K562 (cell line): ENCODE data around the gene HNF1B. TPM values are rescaled to one million over a fixed set of nuclear protein-coding genes. Genes with fewer than 3 reads are reported as not detected.

ENCODE experiments used
- ATAC-seq: fragments of 200-7000 bp; cut with Tn5 transposase; 3 replicates; pipeline ENCODE4 v1.9.1; 2020; ENCODE audit warnings: moderate library complexity
- BruUV-seq: library from RNA; stranded (reverse); fragments of 400-500 nt; replicated peaks from 2 replicates; lab custom pipeline; 2021; lab: Mats Ljungman, UMichigan
- CTCF ChIA-PET: fragments of 300-600 bp; formaldehyde crosslinking; extraction: SDS; loops from one replicate; lab custom pipeline; 2021; ENCODE audit warnings: low intra/inter-chr PET ratio; lab: Yijun Ruan, JAX
- POLR2A ChIA-PET: fragments of 300-600, 350-650 bp; sonication (Branson Sonifier 250); formaldehyde crosslinking; extraction: SDS; loops from one replicate; lab custom pipeline; 2021; ENCODE audit warnings: antibody characterized with exemption, inconsistent platforms; lab: Yijun Ruan, JAX
- DNase-seq, 4 experiments: peaks; one replicate each; pipeline versions ENCODE4 v3.0.0 to v3.0.0-alpha.2; 2011 to 2018; ENCODE audit warnings: low spot score in 3 of 4, mixed read lengths in 3 of 4; ENCODE audit errors: extremely low read depth in 1 of 4
- FAIRE-seq: peaks from 2 replicates; lab custom pipeline; 2011; peaks lifted over from hg19 to GRCh38; lab: Jason Lieb, UNC
- H2AFZ ChIP-seq: 2 replicates; pipeline ENCODE4 v1.6.0; 2011; ENCODE audit warnings: low read depth, low read length, control low read depth, inconsistent platforms
- H3K27ac ChIP-seq: fragments of 200-600 bp; 3 replicates; pipeline ENCODE4 v1.8.0; 2011; ENCODE audit warnings: low read depth, mild to moderate bottlenecking, control low read depth, inconsistent platforms, low read length, moderate library complexity, mixed read lengths; ENCODE audit errors: extremely low read depth
- H3K27me3 ChIP-seq, 2 experiments: fragments of 300-600 bp in 1 of 2; 2 replicates in 1 of 2; 3 replicates in 1 of 2; pipeline versions ENCODE4 v1.6.0 to v1.8.0; 2011; ENCODE audit warnings: inconsistent platforms in 2 of 2, low read length in 2 of 2, mild to moderate bottlenecking in 1 of 2, mixed read lengths in 1 of 2, moderate library complexity in 1 of 2; ENCODE audit not compliant: control insufficient read depth in 2 of 2, insufficient read depth in 2 of 2
- H3K36me3 ChIP-seq: fragments of 300-600 bp; 3 replicates; pipeline ENCODE4 v1.8.0; 2011; ENCODE audit warnings: mild to moderate bottlenecking, low read length, inconsistent platforms; ENCODE audit not compliant: control insufficient read depth, insufficient read depth
- H3K4me1 ChIP-seq, 2 experiments: fragments of 200-600 bp in 1 of 2; replicated peaks in 1 of 2; 2 replicates in 1 of 2; 3 replicates in 1 of 2; pipeline versions ENCODE4 v1.5.1 to v1.8.0; 2011; ENCODE audit warnings: inconsistent platforms in 2 of 2, low read length in 2 of 2, mild to moderate bottlenecking in 1 of 2, mixed read lengths in 1 of 2, moderate library complexity in 1 of 2; ENCODE audit not compliant: control insufficient read depth in 2 of 2, insufficient read depth in 2 of 2
- H3K4me2 ChIP-seq: 2 replicates; pipeline ENCODE4 v1.6.1; 2011; ENCODE audit warnings: low read length, control low read depth, inconsistent platforms, mixed read lengths; ENCODE audit not compliant: insufficient read depth
- H3K4me3 ChIP-seq: fragments of 200-600 bp; sonication (generic), shearing (Covaris generic); 2 replicates; pipeline ENCODE4 v1.5.1; 2016; ENCODE audit warnings: control low read depth, inconsistent platforms
- H3K79me2 ChIP-seq: fragments of 200-600 bp; 3 replicates; pipeline ENCODE4 v1.8.0; 2011; ENCODE audit warnings: low read length, inconsistent platforms; ENCODE audit not compliant: control insufficient read depth, insufficient read depth
- H3K9ac ChIP-seq, 2 experiments: 2 replicates each; pipeline versions ENCODE4 v1.6.0 to v1.6.1; 2011; ENCODE audit warnings: low read depth in 2 of 2, low read length in 2 of 2, control low read depth in 1 of 2, inconsistent platforms in 1 of 2, mild to moderate bottlenecking in 1 of 2, mixed read lengths in 1 of 2; ENCODE audit not compliant: insufficient read depth in 1 of 2
- H3K9me1 ChIP-seq: one replicate; pipeline ENCODE4 v1.6.0; 2011; ENCODE audit warnings: inconsistent platforms, mild to moderate bottlenecking, low read length, moderate library complexity; ENCODE audit not compliant: control insufficient read depth, insufficient read depth
- H3K9me3 ChIP-seq: replicated peaks from 2 replicates; pipeline ENCODE4 v1.5.1; 2011; ENCODE audit warnings: low read depth, low read length, inconsistent platforms; ENCODE audit not compliant: control insufficient read depth, insufficient read depth
- H4K20me1 ChIP-seq: replicated peaks from 2 replicates; pipeline ENCODE4 v1.6.1; 2011; ENCODE audit warnings: low read length, inconsistent platforms, mixed read lengths; ENCODE audit not compliant: control insufficient read depth, insufficient read depth
- ATF7 ChIP-seq: fragments of 450-650 bp; IDR thresholded peaks from 2 replicates; pipeline ENCODE4 v1.7.1; 2014; ENCODE audit warnings: mild to moderate bottlenecking, moderate library complexity
- CXXC5 ChIP-seq: fragments of 250-450 bp; sonication (Bioruptor Pico); IDR thresholded peaks from 2 replicates; pipeline ENCODE4 v1.8.0; 2022; ENCODE audit warnings: inconsistent platforms, mild to moderate bottlenecking, moderate library complexity
- FOXJ2 ChIP-seq: fragments of 200-800 bp; sonication (Bioruptor generic); IDR thresholded peaks from 2 replicates; pipeline ENCODE4 v1.6.1; 2016; ENCODE audit warnings: missing genetic modification characterization, missing compliant biosample characterization
- MXI1 ChIP-seq: IDR thresholded peaks from 2 replicates; pipeline ENCODE4 v1.6.1; 2011; ENCODE audit warnings: low read depth, mild to moderate bottlenecking, improper control_type of control experiment, low read length
- NBN ChIP-seq: fragments of 450-650 bp; IDR thresholded peaks from 2 replicates; pipeline ENCODE4 v1.6.1; 2016; ENCODE audit warnings: low read depth, mild to moderate bottlenecking
- PKNOX1 ChIP-seq: fragments of 450-650 bp; IDR thresholded peaks from 2 replicates; pipeline ENCODE4 v1.6.1; 2016
- POLR2G ChIP-seq: fragments of 200-400 bp; formaldehyde crosslinking; IDR thresholded peaks from 2 replicates; pipeline ENCODE4 v1.6.1; 2017; ENCODE audit warnings: low read depth, mild to moderate bottlenecking, antibody characterized with exemption, low read length, moderate library complexity
- THAP12 ChIP-seq: fragments of 250-450 bp; sonication (Bioruptor Pico); IDR thresholded peaks from 2 replicates; pipeline ENCODE4 v1.9.0; 2021; ENCODE audit warnings: mild to moderate bottlenecking, inconsistent platforms
- ZBTB1 ChIP-seq: sonication (generic); formaldehyde crosslinking; IDR thresholded peaks from 2 replicates; pipeline ENCODE4 v1.8.1; 2023; ENCODE audit warnings: missing genetic modification reagents, low read depth, mild to moderate bottlenecking, borderline replicate concordance
- ZKSCAN8 ChIP-seq: fragments of 200-800 bp; sonication (Bioruptor generic); IDR thresholded peaks from 2 replicates; pipeline ENCODE4 v1.6.1; 2016; ENCODE audit warnings: missing genetic modification characterization, missing compliant biosample characterization
- WGBS: fragments of 100-300 bp; shearing (Covaris generic); methylation state at CpG from one replicate; pipeline ENCODE4 v1.1.6; 2016; ENCODE audit warnings: low coverage, mixed read lengths; ENCODE audit not compliant: insufficient coverage; ENCODE audit errors: missing lambda C conversion rate; 5-methylcytosine and 5-hydroxymethylcytosine counted together
- in situ Hi-C: fragments of 300-500 bp; cut with MboI; formaldehyde crosslinking; loops from 4 replicates; pipeline ENCODE4 v1.15.0; 2018; ENCODE audit warnings: inconsistent platforms, mixed read lengths
- intact Hi-C: fragments of 100-400 bp; cut with micrococcal nuclease; formaldehyde crosslinking; loops from 2 replicates; pipeline ENCODE4 v1.14.2; 2022
- polyA plus RNA-seq, 8 experiments: library from polyadenylated mRNA; depleted of rRNA in 4 of 8; stranded (reverse) in 5 of 8; unstranded in 3 of 8; fragments of >200 nt; fragmentation: Nextera tagmentation in 2 of 8; fragmentation: Illumina TruSeq in 1 of 8; extraction: Ambion mirVana in 2 of 8; extraction: Trizol in 1 of 8; gene quantifications; 2 replicates each; pipeline versions ENCODE4 v1.2.1 to v1.2.3, GENCODE V29; 2011 to 2014; ENCODE audit warnings: inconsistent platforms in 1 of 8, missing spikeins in 1 of 8
- total RNA-seq, 7 experiments: library from RNA; depleted of rRNA in 6 of 7; stranded (reverse); fragments of >200 nt in 6 of 7; fragmentation: Illumina TruSeq in 2 of 7; extraction: Trizol in 2 of 7; gene quantifications; 2 replicates each; pipeline versions ENCODE4 v1.2.1 to v1.2.3, GENCODE V29; 2011 to 2021; ENCODE audit warnings: low replicate concordance in 1 of 7
- TF ChIP-seq, protein P1 (sequence below), 2 experiments: IDR thresholded peaks; 2 replicates each; pipeline ENCODE4 v1.6.1; 2011; ENCODE audit warnings: borderline replicate concordance in 1 of 2, control low read depth in 1 of 2, low read depth in 1 of 2, low read length in 1 of 2, mild to moderate bottlenecking in 1 of 2, mixed read lengths in 1 of 2, moderate library complexity in 1 of 2; ENCODE audit not compliant: insufficient read depth in 1 of 2, insufficient read length in 1 of 2, poor library complexity in 1 of 2, severe bottlenecking in 1 of 2; ENCODE audit errors: extremely low read depth in 1 of 2
- TF ChIP-seq, protein P2 (sequence below): sonication (generic); formaldehyde crosslinking; IDR thresholded peaks from 2 replicates; pipeline ENCODE4 v1.8.1; 2023; ENCODE audit warnings: mild to moderate bottlenecking, missing genetic modification reagents, moderate library complexity

Gene HNF1B
- total and polyA plus RNA-seq, 9 of the 15 experiments (the other 6 are each of a cell fraction or from before 2014, with no cell fraction given) = not detected

DNA sequence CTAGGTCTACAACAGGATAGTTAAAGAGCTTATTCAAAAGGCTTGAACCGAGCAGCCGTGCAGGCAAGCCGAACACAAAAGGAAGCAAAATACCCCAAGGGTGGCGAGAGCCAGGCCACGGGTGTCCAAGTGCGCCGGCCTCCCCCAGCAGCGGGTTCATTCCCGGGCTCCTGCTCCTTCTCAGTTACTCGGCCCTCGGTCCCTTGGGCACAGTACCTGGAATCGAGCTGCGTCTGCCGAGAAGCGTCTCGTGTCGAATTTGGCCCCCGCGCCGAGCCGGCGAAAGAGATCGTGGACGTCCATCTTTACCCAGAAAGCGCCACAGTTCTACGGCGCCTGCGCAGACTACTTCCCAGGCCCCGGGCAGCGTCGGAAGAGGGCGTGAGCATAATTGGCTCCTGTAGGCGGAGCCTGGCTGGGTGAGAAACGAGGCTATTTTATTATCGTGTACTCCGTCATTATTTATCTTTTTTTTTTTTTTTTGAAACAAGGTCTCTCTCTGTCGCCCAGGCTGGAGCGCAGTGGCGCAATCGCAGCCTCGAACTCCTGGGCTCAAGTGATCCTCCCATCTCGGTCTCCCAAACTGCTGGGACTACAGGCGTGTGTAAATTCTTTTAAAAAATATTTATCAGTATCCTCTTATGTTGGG lies 101.6 kb downstream of the HNF1B start, which contains the start of gene DDX52 (continued):
- TF ChIP-seq THAP12 (CRISPR knock-in tag) = peak; percentile 42; the same call in 1 of the 2 replicates
- TF ChIP-seq ZKSCAN8 (CRISPR knock-in tag) = no peak
- peak; percentile 86 for TF ChIP-seq CXXC5
- peak; percentile 43; the same call in 1 of the 2 replicates for TF ChIP-seq ATF7
- peak; percentile 58 for TF ChIP-seq PKNOX1

GRCh38 chr17:37642681-37643080 lies 102.2 kb downstream of the HNF1B start:
- ATAC-seq = peak; percentile 50
- H3K27ac ChIP-seq = peak overlapping the region; percentile 73
- peak overlapping the region; percentile 88 for H2AFZ ChIP-seq
- in situ Hi-C loops (no loop called here), intact Hi-C loops (no loop called here)
- H3K27me3 ChIP-seq = no peaks in the 10 kb centered on the region; a peak in 2 of 5 replicates
- H3K9me3 ChIP-seq = no peaks in the 10 kb centered on the region
- peaks cover 53% of the 10 kb centered on the region for H3K79me2 ChIP-seq
- ChIA-PET CTCF (no interaction called here), POLR2A (interaction anchor here (1.4 kb wide), 1 partner anchor 33 kb away, joined by 3 read pairs; the partner anchor contains the start of gene SYNRG)
- peak overlapping the region; percentile 63 for H3K4me3 ChIP-seq
- no peaks in the 10 kb centered on the region; the same call in 1 of the 2 replicates for H4K20me1 ChIP-seq
- FAIRE-seq = no peak
- peak in 2 of 4 experiments; percentile 17 to 32 for DNase-seq
- H3K9me1 ChIP-seq = no peaks in the 10 kb centered on the region
- peak overlapping the region; percentile 90 to 99 for H3K9ac ChIP-seq
- TSS peak; percentile 78 for BruUV-seq
- WGBS = under 1% methylated on average over 7 of the region's 7 CpGs
- peak overlapping the region; percentile 84 for H3K4me2 ChIP-seq
- peaks cover 26% of the 10 kb centered on the region for H3K36me3 ChIP-seq
- peaks cover 7 to 12% of the 10 kb centered on the region in 2 experiments; a peak in 4 of 5 replicates for H3K4me1 ChIP-seq
- TF ChIP-seq ZBTB1 (no peak), NBN (no peak), POLR2G (no peak), MXI1 (no peak), FOXJ2 (tag) (0 out of 2 replicates have a peak, but pooled peaks have one; percentile 1)
- TF ChIP-seq, protein P1, sequence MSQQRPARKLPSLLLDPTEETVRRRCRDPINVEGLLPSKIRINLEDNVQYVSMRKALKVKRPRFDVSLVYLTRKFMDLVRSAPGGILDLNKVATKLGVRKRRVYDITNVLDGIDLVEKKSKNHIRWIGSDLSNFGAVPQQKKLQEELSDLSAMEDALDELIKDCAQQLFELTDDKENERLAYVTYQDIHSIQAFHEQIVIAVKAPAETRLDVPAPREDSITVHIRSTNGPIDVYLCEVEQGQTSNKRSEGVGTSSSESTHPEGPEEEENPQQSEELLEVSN (IDR thresholded peaks at IDR 0.05; ENCODE audit: borderline replicate concordance in 1 of 2, extremely low read depth in 1 of 2, insufficient read depth in 1 of 2, insufficient read length in 1 of 2, low read depth in 1 of 2, low read length in 1 of 2, poor library complexity in 1 of 2, severe bottlenecking in 1 of 2) = no peak
- TF ChIP-seq, protein P2, sequence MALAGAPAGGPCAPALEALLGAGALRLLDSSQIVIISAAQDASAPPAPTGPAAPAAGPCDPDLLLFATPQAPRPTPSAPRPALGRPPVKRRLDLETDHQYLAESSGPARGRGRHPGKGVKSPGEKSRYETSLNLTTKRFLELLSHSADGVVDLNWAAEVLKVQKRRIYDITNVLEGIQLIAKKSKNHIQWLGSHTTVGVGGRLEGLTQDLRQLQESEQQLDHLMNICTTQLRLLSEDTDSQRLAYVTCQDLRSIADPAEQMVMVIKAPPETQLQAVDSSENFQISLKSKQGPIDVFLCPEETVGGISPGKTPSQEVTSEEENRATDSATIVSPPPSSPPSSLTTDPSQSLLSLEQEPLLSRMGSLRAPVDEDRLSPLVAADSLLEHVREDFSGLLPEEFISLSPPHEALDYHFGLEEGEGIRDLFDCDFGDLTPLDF (CRISPR knock-in tag) = 0 out of 2 replicates have a peak, but pooled peaks have one; percentile 2
